Neural cell (in vitro differentiated cells): ENCODE data around the gene TCF23.

ENCODE experiments used
- EZH2 ChIP-seq: fragments of 200-600, 300-800 bp; shearing (Covaris generic), sonication (generic); IDR thresholded peaks from 2 replicates; pipeline ENCODE4 v1.6.1; 2014; ENCODE audit warnings: antibody characterized with exemption, low read length, borderline replicate concordance, mild to moderate bottlenecking; ENCODE audit not compliant: insufficient read depth, poor library complexity, severe bottlenecking
- RAD21 ChIP-seq: fragments of 450-650 bp; conservative IDR thresholded peaks from 2 replicates; pipeline ENCODE4 v1.6.1; 2014; ENCODE audit warnings: antibody characterized with exemption, mild to moderate bottlenecking, moderate library complexity
- TF ChIP-seq, protein P1 (sequence below): fragments of 450-650 bp; IDR thresholded peaks from 2 replicates; pipeline ENCODE4 v1.5.1; 2014; ENCODE audit warnings: antibody characterized with exemption, mild to moderate bottlenecking, moderate library complexity; ENCODE audit not compliant: poor library complexity, severe bottlenecking

- TF ChIP-seq, protein P1, sequence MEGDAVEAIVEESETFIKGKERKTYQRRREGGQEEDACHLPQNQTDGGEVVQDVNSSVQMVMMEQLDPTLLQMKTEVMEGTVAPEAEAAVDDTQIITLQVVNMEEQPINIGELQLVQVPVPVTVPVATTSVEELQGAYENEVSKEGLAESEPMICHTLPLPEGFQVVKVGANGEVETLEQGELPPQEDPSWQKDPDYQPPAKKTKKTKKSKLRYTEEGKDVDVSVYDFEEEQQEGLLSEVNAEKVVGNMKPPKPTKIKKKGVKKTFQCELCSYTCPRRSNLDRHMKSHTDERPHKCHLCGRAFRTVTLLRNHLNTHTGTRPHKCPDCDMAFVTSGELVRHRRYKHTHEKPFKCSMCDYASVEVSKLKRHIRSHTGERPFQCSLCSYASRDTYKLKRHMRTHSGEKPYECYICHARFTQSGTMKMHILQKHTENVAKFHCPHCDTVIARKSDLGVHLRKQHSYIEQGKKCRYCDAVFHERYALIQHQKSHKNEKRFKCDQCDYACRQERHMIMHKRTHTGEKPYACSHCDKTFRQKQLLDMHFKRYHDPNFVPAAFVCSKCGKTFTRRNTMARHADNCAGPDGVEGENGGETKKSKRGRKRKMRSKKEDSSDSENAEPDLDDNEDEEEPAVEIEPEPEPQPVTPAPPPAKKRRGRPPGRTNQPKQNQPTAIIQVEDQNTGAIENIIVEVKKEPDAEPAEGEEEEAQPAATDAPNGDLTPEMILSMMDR, result no peak
- TF ChIP-seq EZH2 (no peak), RAD21 (no peak)
Observed at GRCh38 chr2:27133195-27133875, 15.5 kb upstream of the TCF23 start.
